ENCODE measurements around the gene TADA2A.
"Not testable (repeated sequence)": the region's sequence is repeated elsewhere in the genome, so short reads cannot be mapped to it uniquely, and the experiment has no call there.

Gene TADA2A

GRCh38 chr17:37400505-37400904, 6.2 kb upstream of the TADA2A start:
- no peak for DNase-seq (ENCODE audit: low spot score)

DNA sequence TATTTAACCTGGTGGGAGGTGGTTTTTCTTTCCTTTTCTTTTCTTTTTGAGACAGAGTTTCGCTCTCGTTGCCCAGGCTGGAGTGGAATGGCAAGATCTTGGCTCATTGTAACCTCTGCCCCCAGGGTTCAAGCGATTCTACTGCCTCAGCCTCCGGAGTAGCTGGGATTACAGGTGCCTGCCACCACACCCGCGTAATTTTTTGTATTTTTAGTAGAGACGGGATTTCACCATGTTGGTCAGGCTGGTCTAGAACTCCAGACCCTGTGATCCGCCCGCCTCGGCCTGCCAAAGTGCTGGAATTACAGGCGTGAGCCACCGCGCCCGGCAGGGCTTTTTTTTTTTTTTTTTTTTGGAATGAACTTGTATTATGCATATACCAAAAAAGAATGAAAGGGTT, 1.2 kb upstream of the TADA2A start:
- not testable (repeated sequence) for DNase-seq (ENCODE audit: low spot score)

- no peak for DNase-seq (ENCODE audit: low spot score)
Observed at GRCh38 chr17:37405955-37406634, 591 bp upstream of the TADA2A start.

DNA sequence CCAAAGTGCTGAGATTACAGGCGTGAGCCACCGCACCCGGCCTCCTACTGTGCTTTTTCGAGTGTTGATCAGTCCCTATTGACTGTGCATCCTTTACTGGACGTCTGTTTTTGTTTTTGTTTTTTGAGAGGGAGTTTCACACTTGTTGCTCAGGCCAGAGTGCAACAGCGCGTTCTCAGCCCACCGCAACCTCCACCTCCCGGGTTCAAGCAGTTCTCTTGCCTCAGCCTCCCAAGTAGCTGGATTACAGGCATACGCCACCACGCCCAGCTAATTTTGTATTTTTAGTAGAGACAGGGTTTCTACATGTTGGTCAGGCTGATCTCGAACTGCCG, 1.4 kb downstream of the TADA2A start:
- not testable (repeated sequence) for DNase-seq (ENCODE audit: low spot score)

DNA sequence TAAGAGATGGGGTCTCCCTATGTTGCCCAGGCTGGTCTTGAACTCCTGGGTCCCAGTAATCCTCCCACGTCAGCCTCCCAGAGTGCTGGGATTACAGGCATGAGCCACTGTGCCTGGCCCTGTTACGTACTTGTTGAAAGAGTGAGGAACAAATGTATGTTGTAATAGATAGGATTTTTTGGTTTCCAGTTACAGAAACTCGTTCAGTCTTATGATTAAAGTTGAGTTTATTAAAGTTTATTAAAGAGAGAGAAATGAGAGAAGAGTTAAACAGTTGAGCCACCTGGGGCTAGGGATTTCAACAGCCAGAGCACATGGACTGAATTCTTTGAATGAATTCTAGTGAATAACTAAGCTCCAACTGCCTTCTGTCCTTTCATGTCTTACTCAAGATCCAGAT, 3.7 kb downstream of the TADA2A start:
- DNase-seq (ENCODE audit: low spot score): no peak

- DNase-seq (ENCODE audit: low spot score): no peak
Observed at GRCh38 chr17:37413875-37414519, 7.3 kb downstream of the TADA2A start.

GRCh38 chr17:37417852-37418251, 11.2 kb downstream of the TADA2A start:
- DNase-seq (ENCODE audit: low spot score): no peak

- DNase-seq (ENCODE audit: low spot score): no peak
Observed at GRCh38 chr17:37422971-37423625, 16.4 kb downstream of the TADA2A start.

- no peak for DNase-seq (ENCODE audit: low spot score)
Observed at GRCh38 chr17:37425268-37425667, 18.6 kb downstream of the TADA2A start.

GRCh38 chr17:37429039-37429438, 22.4 kb downstream of the TADA2A start:
- no peak for DNase-seq (ENCODE audit: low spot score)

DNA sequence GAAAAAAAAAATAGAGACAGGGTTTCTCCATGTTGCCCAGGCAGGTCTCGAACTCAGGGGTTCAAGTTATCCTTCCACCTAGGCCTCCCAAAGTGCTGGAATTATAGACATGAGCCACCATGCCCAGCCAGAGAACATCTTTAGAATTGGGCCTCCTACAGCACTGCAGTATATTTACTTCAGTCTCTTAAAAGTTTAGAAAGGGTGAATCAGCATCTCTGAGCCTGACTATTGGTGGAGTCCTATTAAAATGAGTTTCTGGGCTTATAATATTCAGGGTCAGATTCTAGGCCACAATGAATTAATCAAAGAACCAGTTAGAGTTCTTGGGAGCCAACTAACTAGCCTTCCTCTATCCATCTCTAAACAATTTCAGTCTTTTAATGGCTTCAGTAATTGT, 22.8 kb downstream of the TADA2A start:
- no peak for DNase-seq (ENCODE audit: low spot score)

GRCh38 chr17:37430051-37430627, 23.5 kb downstream of the TADA2A start:
- peak; percentile 59 for DNase-seq (ENCODE audit: low spot score)

GRCh38 chr17:37432671-37433070, 26.0 kb downstream of the TADA2A start:
- no peak for DNase-seq (ENCODE audit: low spot score)

DNA sequence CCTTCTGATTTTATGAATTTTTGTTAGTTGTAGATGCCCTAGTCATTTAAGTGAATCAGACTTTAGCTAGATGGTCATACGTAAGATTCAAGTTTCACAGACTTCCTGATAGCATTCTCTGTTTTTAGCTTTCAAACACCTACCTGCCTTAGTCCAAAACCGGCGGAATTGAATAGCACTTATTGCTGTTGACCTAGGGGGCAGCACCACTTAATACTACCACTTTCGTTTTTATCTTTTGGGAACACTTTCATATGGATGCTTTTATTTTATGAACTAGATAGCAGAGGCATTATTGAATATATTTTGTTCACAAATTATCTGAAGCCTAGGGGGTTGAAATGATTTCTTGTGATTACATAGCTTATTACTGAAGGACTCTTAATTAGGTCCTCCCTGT, 31.5 kb downstream of the TADA2A start:
- DNase-seq (ENCODE audit: low spot score): no peak

GRCh38 chr17:37440424-37440823, 33.7 kb downstream of the TADA2A start:
- no peak for DNase-seq (ENCODE audit: low spot score)

- not testable (repeated sequence) for DNase-seq (ENCODE audit: low spot score)
Observed at GRCh38 chr17:37441369-37442014, 34.8 kb downstream of the TADA2A start.

- DNase-seq (ENCODE audit: low spot score): peak; percentile 68
Observed at GRCh38 chr17:37446027-37446426, 39.3 kb downstream of the TADA2A start.

DNA sequence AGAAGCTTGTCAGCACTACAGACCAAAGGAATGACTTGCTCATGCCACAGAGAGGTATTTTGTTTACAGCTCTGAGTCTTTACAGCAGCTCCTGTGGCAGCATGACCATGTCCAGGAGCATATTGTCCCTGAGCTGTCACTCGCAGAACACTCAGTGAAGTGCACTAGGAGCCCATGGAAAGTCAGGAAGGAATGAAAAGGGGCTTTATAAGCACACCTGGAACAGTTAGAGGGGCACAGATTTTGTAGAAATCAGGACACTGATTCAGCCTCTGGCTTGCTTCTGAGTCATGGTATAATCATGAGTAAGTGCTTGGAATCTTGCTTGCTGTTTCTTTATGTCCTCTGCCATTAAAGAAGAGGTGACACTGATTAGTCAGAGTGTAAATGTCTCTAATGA, 41.0 kb downstream of the TADA2A start:
- no peak for DNase-seq (ENCODE audit: low spot score)

DNA sequence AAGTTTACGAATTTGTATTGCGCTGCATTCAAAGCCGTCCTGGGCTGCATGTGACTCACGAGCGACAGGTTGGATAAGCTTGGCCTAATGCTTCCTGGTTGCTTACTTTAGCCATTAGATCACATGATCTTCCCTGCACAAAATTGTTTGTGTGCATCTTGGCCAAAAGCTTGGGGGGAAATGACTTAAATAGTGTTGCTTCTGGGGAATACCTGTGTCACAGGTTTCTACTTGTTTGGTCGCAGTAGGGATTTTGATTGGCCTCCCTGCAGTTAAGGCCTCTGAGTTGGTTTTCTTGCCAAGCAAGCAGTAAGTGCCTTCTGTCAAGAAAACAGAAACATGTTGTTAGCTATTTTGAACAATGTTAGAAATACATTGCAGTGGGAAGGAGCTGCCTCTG, 43.4 kb downstream of the TADA2A start:
- DNase-seq (ENCODE audit: low spot score): no peak

DNA sequence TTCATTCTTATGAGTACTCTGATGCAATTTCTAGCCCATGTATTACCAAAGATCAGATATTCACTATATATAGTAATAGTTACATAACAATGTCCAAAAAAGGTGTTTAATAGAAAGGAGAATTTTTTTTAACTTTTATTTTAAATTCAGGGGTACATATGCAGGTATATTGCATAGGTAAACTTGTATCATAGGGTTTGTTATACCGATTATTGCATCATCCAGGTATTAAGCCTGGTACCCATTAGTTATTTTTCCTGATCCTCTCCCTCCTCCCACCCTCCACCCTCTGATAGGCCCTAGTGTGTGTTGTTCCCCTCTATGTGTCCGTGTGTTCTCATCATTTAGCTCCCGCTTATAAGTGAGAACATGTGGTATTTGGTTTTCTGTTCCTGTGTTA, 51.1 kb downstream of the TADA2A start:
- DNase-seq (ENCODE audit: low spot score): not testable (repeated sequence)

DNA sequence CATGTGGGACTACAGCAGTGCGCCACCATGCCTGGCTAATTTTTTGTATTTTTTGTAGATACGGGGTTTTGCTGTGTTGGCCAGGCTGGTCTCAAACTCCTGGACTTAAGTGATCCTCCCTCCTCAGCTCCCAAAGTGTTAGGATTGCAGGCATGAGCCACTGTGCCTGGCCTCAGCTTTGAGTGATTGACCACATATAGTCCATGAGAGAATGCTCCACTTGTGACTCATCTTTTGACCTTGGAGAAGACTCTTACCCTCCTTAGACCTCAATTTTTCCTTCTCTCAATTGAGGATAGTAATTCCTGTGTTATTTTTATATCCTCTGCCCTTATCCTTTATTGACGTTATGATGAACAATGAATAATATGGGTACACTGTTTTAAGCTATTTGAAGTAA, 52.1 kb downstream of the TADA2A start:
- DNase-seq (ENCODE audit: low spot score): no peak

DNA sequence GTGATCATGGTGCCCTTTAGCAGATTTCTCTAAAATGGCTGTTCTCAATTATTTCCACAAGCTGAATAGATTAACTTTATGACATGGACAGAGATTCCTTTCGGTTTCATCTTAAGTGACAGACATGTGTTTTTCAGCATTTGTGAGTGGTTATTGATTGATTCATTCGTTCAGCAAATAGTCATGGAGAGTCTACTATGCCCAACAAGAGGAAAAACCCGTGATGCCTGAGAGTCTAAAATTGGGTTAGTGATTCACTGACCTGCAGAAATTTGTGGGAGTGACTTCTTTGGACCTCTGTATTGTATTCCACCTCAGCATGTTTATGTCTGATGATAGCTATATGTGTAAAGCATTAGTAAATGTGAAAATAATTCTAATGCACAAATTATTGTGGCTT, 55.0 kb downstream of the TADA2A start:
- no peak for DNase-seq (ENCODE audit: low spot score)

GRCh38 chr17:37462492-37462891, 55.8 kb downstream of the TADA2A start:
- no peak for DNase-seq (ENCODE audit: low spot score)

Measured in putamen (tissue), 1 donor.